ENCODE data around the gene MYL1.

The MYL1 gene

GRCh38 chr2:210324906-210325305 is 9.9 kb upstream of the MYL1 start:
- no peak for TF ChIP-seq EZH2phosphoT487 (IDR thresholded peaks at IDR 0.05; ENCODE audit: borderline replicate concordance)
- TF ChIP-seq CTCF (conservative IDR thresholded peaks at IDR 0.05; ENCODE audit: low read length), result no peak

GRCh38 chr2:210324458-210324857 is 9.5 kb upstream of the MYL1 start:
- no peak overlapping the region for H2AFZ ChIP-seq (ENCODE audit: low read length)
- H3K9me2 ChIP-seq (replicated peaks; ENCODE audit: low read depth, low read length), result no peaks in the 10 kb centered on the region
- no peaks in the 10 kb centered on the region for H3K9me3 ChIP-seq (ENCODE audit: insufficient read depth, low read depth, low read length)
- H3K36me3 ChIP-seq (ENCODE audit: insufficient read depth, low read length), result no peaks in the 10 kb centered on the region
- H3K79me2 ChIP-seq (ENCODE audit: insufficient read depth, low read length), result no peaks in the 10 kb centered on the region
- no peaks in the 10 kb centered on the region for H4K20me1 ChIP-seq (ENCODE audit: insufficient read depth, low read length, poor library complexity, severe bottlenecking)
- H3K27me3 ChIP-seq (ENCODE audit: insufficient read depth, low read length, poor library complexity, severe bottlenecking), result no peaks in the 10 kb centered on the region
- H3K4me3 ChIP-seq (ENCODE audit: low read length, poor library complexity, severe bottlenecking), result no peak overlapping the region
- no peaks in the 10 kb centered on the region for H3F3A ChIP-seq (ENCODE audit: low read depth)
- H3K9ac ChIP-seq (ENCODE audit: low read depth, low read length, poor library complexity, severe bottlenecking), result no peak overlapping the region
- H3K4me2 ChIP-seq (ENCODE audit: low read depth, low read length, poor library complexity, severe bottlenecking), result no peak overlapping the region
- TF ChIP-seq EZH2phosphoT487 (IDR thresholded peaks at IDR 0.05; ENCODE audit: borderline replicate concordance), result no peak
- TF ChIP-seq CTCF (conservative IDR thresholded peaks at IDR 0.05; ENCODE audit: low read length), result no peak
- H3K4me1 ChIP-seq (ENCODE audit: insufficient read depth, low read length, poor library complexity, severe bottlenecking), result no peaks in the 10 kb centered on the region

More at GRCh38 chr2:210324906-210325305, 9.9 kb upstream of the MYL1 start:
- Histone ChIP-seq H3K36me3 (ENCODE audit: insufficient read depth, low read length) (no peaks in the 10 kb centered on the region), H3F3A (ENCODE audit: low read depth) (no peaks in the 10 kb centered on the region), H4K20me1 (ENCODE audit: insufficient read depth, low read length, poor library complexity, severe bottlenecking) (no peaks in the 10 kb centered on the region), H3K27me3 (ENCODE audit: insufficient read depth, low read length, poor library complexity, severe bottlenecking) (no peaks in the 10 kb centered on the region), H3K4me3 (ENCODE audit: low read length, poor library complexity, severe bottlenecking) (no peak overlapping the region), H3K79me2 (ENCODE audit: insufficient read depth, low read length) (no peaks in the 10 kb centered on the region), H3K4me1 (ENCODE audit: insufficient read depth, low read length, poor library complexity, severe bottlenecking) (no peaks in the 10 kb centered on the region), H3K9me2 (replicated peaks; ENCODE audit: low read depth, low read length) (no peaks in the 10 kb centered on the region), H3K9ac (ENCODE audit: low read depth, low read length, poor library complexity, severe bottlenecking) (no peak overlapping the region), H2AFZ (ENCODE audit: low read length) (no peak overlapping the region), H3K4me2 (ENCODE audit: low read depth, low read length, poor library complexity, severe bottlenecking) (no peak overlapping the region), H3K9me3 (ENCODE audit: insufficient read depth, low read depth, low read length) (no peaks in the 10 kb centered on the region)

- no peak overlapping the region for H3K4me2 ChIP-seq (ENCODE audit: low read depth, low read length, poor library complexity, severe bottlenecking)
- no peaks in the 10 kb centered on the region for H3K9me2 ChIP-seq (replicated peaks; ENCODE audit: low read depth, low read length)
- TF ChIP-seq EZH2phosphoT487 (IDR thresholded peaks at IDR 0.05; ENCODE audit: borderline replicate concordance), result no peak
- TF ChIP-seq CTCF (conservative IDR thresholded peaks at IDR 0.05; ENCODE audit: low read length), result no peak
- H3K9me3 ChIP-seq (ENCODE audit: insufficient read depth, low read depth, low read length), result no peaks in the 10 kb centered on the region
- H3K9ac ChIP-seq (ENCODE audit: low read depth, low read length, poor library complexity, severe bottlenecking), result no peak overlapping the region
- H3K36me3 ChIP-seq (ENCODE audit: insufficient read depth, low read length), result no peaks in the 10 kb centered on the region
- H4K20me1 ChIP-seq (ENCODE audit: insufficient read depth, low read length, poor library complexity, severe bottlenecking), result no peaks in the 10 kb centered on the region
- no peaks in the 10 kb centered on the region for H3F3A ChIP-seq (ENCODE audit: low read depth)
- H3K4me3 ChIP-seq (ENCODE audit: low read length, poor library complexity, severe bottlenecking), result no peak overlapping the region
- H3K27me3 ChIP-seq (ENCODE audit: insufficient read depth, low read length, poor library complexity, severe bottlenecking), result no peaks in the 10 kb centered on the region
- no peak overlapping the region for H2AFZ ChIP-seq (ENCODE audit: low read length)
- no peaks in the 10 kb centered on the region for H3K79me2 ChIP-seq (ENCODE audit: insufficient read depth, low read length)
- H3K4me1 ChIP-seq (ENCODE audit: insufficient read depth, low read length, poor library complexity, severe bottlenecking), result no peaks in the 10 kb centered on the region
These were observed 8.0 kb upstream of the MYL1 start for GRCh38 chr2:210323003-210323402.
